GM18508 (cell line): ENCODE measurements around the gene EARS2.

Experiments used
- ATAC-seq: cut with Tn5 transposase; IDR thresholded peaks from one replicate; pipeline ENCODE4 v1.9.1; 2021; ENCODE audit warnings: moderate number of reproducible peaks; ENCODE audit not compliant: insufficient read depth, unreplicated experiment

Gene EARS2

GRCh38 chr16:23509441-23509754, 47.8 kb downstream of the EARS2 start:
- no peak for ATAC-seq

GRCh38 chr16:23508589-23509440, 48.3 kb downstream of the EARS2 start:
- ATAC-seq: no peak

GRCh38 chr16:23506606-23506994, 50.5 kb downstream of the EARS2 start:
- ATAC-seq: no peak

GRCh38 chr16:23505671-23506605, 51.2 kb downstream of the EARS2 start:
- ATAC-seq: no peak

GRCh38 chr16:23505180-23505665, 51.9 kb downstream of the EARS2 start:
- ATAC-seq: no peak

GRCh38 chr16:23504453-23505179, 52.5 kb downstream of the EARS2 start:
- ATAC-seq: no peak

GRCh38 chr16:23504076-23504452, 53.1 kb downstream of the EARS2 start:
- no peak for ATAC-seq

- no peak for ATAC-seq
These were observed 54.7 kb downstream of the EARS2 start for GRCh38 chr16:23502466-23502865.

GRCh38 chr16:23501291-23501690, 55.9 kb downstream of the EARS2 start:
- ATAC-seq: no peak

- no peak for ATAC-seq
These were observed 56.3 kb downstream of the EARS2 start for GRCh38 chr16:23500862-23501225.

- ATAC-seq: no peak
These were observed 56.8 kb downstream of the EARS2 start for GRCh38 chr16:23500212-23500861.

GRCh38 chr16:23499801-23500200, 57.3 kb downstream of the EARS2 start:
- no peak for ATAC-seq

GRCh38 chr16:23498863-23499262, 58.3 kb downstream of the EARS2 start:
- no peak for ATAC-seq

GRCh38 chr16:23497543-23497868, 59.6 kb downstream of the EARS2 start:
- ATAC-seq: no peak

- ATAC-seq: no peak
These were observed 60.2 kb downstream of the EARS2 start for GRCh38 chr16:23496821-23497542.

GRCh38 chr16:23495671-23496070, 61.5 kb downstream of the EARS2 start:
- no peak for ATAC-seq

GRCh38 chr16:23494188-23494587, 63.0 kb downstream of the EARS2 start:
- no peak for ATAC-seq

- ATAC-seq: no peak
These were observed 65.4 kb downstream of the EARS2 start for GRCh38 chr16:23491490-23492391.

GRCh38 chr16:23486480-23486879, 70.7 kb downstream of the EARS2 start:
- ATAC-seq: no peak
